ENCODE data around the gene SDR42E2. TPM values are rescaled to one million over a fixed set of nuclear protein-coding genes. Genes with fewer than 3 reads are reported as not detected.

Gene SDR42E2
- total and polyA plus RNA-seq, 2 of the 4 experiments (the other 2 are of a cell fraction), result not detected

- Histone ChIP-seq H3K4me3 (ENCODE audit: insufficient read depth, low read depth, low read length) (no peak overlapping the region), H3K4ac (ENCODE audit: low read depth, low read length) (no peak overlapping the region), H3K4me2 (ENCODE audit: low read depth, low read length) (no peak overlapping the region), H2AK9ac (replicated peaks; ENCODE audit: low read depth, low read length, poor library complexity) (no peak overlapping the region), H4K20me1 (ENCODE audit: insufficient read depth, low read length) (no peaks in the 10 kb centered on the region), H3K4me1 (ENCODE audit: control insufficient read depth, insufficient read depth, low read length) (no peaks in the 10 kb centered on the region), H3K79me1 (ENCODE audit: low read depth in 1 of 2, low read length in 2 of 2) (no peaks in the 10 kb centered on the region), H2BK15ac (ENCODE audit: low read depth, low read length) (no peak overlapping the region), H4K91ac (ENCODE audit: insufficient read depth, low read depth, low read length) (no peak overlapping the region), H2BK5ac (ENCODE audit: low read depth, low read length, poor library complexity, severe bottlenecking) (no peak overlapping the region), H3K9me1 (ENCODE audit: insufficient read depth, low read length) (no peaks in the 10 kb centered on the region), H2BK20ac (ENCODE audit: low read depth, low read length) (no peak overlapping the region), H4K8ac (ENCODE audit: low read depth in 2 of 2, low read length in 2 of 2) (no peak overlapping the region), H2BK120ac (ENCODE audit: low read depth, low read length) (no peak overlapping the region), H3K9ac (ENCODE audit: low read depth, low read length) (no peak overlapping the region), H3K27ac (ENCODE audit: insufficient read depth, low read length) (no peak overlapping the region), H3K18ac (ENCODE audit: low read depth, low read length) (no peak overlapping the region), H2AK5ac (ENCODE audit: low read depth, low read length) (no peak overlapping the region), H4K5ac (ENCODE audit: low read depth, low read length) (no peak overlapping the region), H3K36me3 (ENCODE audit: control insufficient read depth, insufficient read depth, low read length) (no peaks in the 10 kb centered on the region), H3K23ac (ENCODE audit: low read depth, low read length) (no peak overlapping the region), H3K9me3 (ENCODE audit: control insufficient read depth, insufficient read depth, low read length) (no peaks in the 10 kb centered on the region), H3K27me3 (ENCODE audit: control insufficient read depth, insufficient read depth, low read length) (peaks cover 28% of the 10 kb centered on the region), H2AFZ (replicated peaks; ENCODE audit: low read length, poor library complexity) (no peak overlapping the region), H3K14ac (replicated peaks; ENCODE audit: low read depth, low read length) (no peak overlapping the region), H3K56ac (ENCODE audit: extremely low read depth, insufficient read depth, low read length) (no peak overlapping the region)
- CTCF ChIA-PET, result interaction anchor here (0.6 kb wide), 1 partner anchor 213 kb away, joined by 4 read pairs; no protein-coding TSS in a partner anchor
- dilution Hi-C loops (cut with HindIII; ENCODE audit: low sequenced_read_pairs, unreplicated experiment) (no loop called here), in situ Hi-C loops (cut with MboI; ENCODE audit: low sequenced_read_pairs) (no loop called here), intact Hi-C loops (cut with micrococcal nuclease) (no loop called here)
- no TSS peak for BruUV-seq (replicated peaks)
- no peak for ATAC-seq (ENCODE audit: low read depth)
- POLR2A ChIA-PET (ENCODE audit: unreplicated experiment), result no interaction called here
- TF ChIP-seq SMC3 (IDR thresholded peaks at IDR 0.05; ENCODE audit: low read depth, low read length) (no peak), RCOR1 (IDR thresholded peaks at IDR 0.05; ENCODE audit: insufficient replicate concordance, low read length) (no peak), USF2 (IDR thresholded peaks at IDR 0.05; ENCODE audit: low read depth, low read length) (no peak), BHLHE40 (IDR thresholded peaks at IDR 0.05; ENCODE audit: low read depth, low read length) (no peak), CHD1 (IDR thresholded peaks at IDR 0.05; ENCODE audit: low read depth, low read length) (no peak), MAFK (IDR thresholded peaks at IDR 0.05; ENCODE audit: low read depth, low read length) (no peak), FOS (IDR thresholded peaks at IDR 0.05; ENCODE audit: low read depth, low read length) (no peak), NFE2L2 (IDR thresholded peaks at IDR 0.05; ENCODE audit: low read depth, low read length) (no peak), MAZ (IDR thresholded peaks at IDR 0.05; ENCODE audit: borderline replicate concordance, low read depth, low read length) (no peak), RAD21 (IDR thresholded peaks at IDR 0.05; ENCODE audit: low read length) (no peak), CEBPB (IDR thresholded peaks at IDR 0.05; ENCODE audit: low read depth, low read length) (no peak), RFX5 (IDR thresholded peaks at IDR 0.05; ENCODE audit: low read depth, low read length) (no peak)
- no peak for DNase-seq
These were observed 905 bp upstream of the SDR42E2 start for GRCh38 chr16:22161401-22161800.

All from IMR-90 (cell line).